Thyroid gland (tissue), 4 donors: ENCODE measurements around the gene AKR1C8. TPM values are rescaled to one million over a fixed set of nuclear protein-coding genes. Genes with fewer than 3 reads are reported as not detected.
"Not testable (repeated sequence)": the region's sequence is repeated elsewhere in the genome, so short reads cannot be mapped to it uniquely, and the experiment has no call there.

Experiments
- DNase-seq, 2 donors: peaks; one replicate each; pipeline ENCODE4 v3.0.0-alpha.2; 2019
- H3K27ac ChIP-seq, 3 donors: fragments of 200-600 bp; sonication (generic); 1 replicate in 2 of 3; 2 replicates in 1 of 3; pipeline ENCODE4 v1.5.1; 2016 to 2019; ENCODE audit warnings: mild to moderate bottlenecking in 1 of 3, moderate library complexity in 1 of 3
- H3K27me3 ChIP-seq: fragments of 200-600 bp; sonication (generic); one replicate; pipeline ENCODE4 v1.5.1; 2019
- H3K36me3 ChIP-seq, 2 donors: fragments of 200-600 bp; sonication (generic); one replicate each; pipeline ENCODE4 v1.5.1; 2016 to 2019
- H3K4me1 ChIP-seq, 2 donors: fragments of 200-600 bp; sonication (generic); one replicate each; pipeline ENCODE4 v1.5.1; 2017 to 2019
- H3K4me3 ChIP-seq, 3 donors: fragments of 200-600 bp; sonication (generic); replicated peaks in 1 of 3; 1 replicate in 2 of 3; 2 replicates in 1 of 3; pipeline ENCODE4 v1.5.1; 2016; ENCODE audit warnings: mild to moderate bottlenecking in 1 of 3
- H3K9me3 ChIP-seq: fragments of 200-600 bp; sonication (generic); one replicate; pipeline ENCODE4 v1.5.1; 2017
- CTCF ChIP-seq, 6 experiments: fragments of 200-600 bp in 3 of 6; fragments of 450-650 bp in 3 of 6; sonication (generic) in 3 of 6; IDR thresholded peaks; one replicate each; pipeline ENCODE4 v1.5.1; 2016 to 2019; ENCODE audit warnings: antibody characterized with exemption in 6 of 6, mild to moderate bottlenecking in 2 of 6, inconsistent platforms in 1 of 6, moderate library complexity in 1 of 6
- POLR2A ChIP-seq, 2 donors: fragments of 450-650 bp; IDR thresholded peaks; one replicate each; pipeline ENCODE4 v1.6.1; 2017; ENCODE audit warnings: antibody characterized with exemption in 2 of 2, mild to moderate bottlenecking in 2 of 2, moderate library complexity in 1 of 2
- WGBS, 2 donors: methylation state at CpG; one replicate each; pipeline ENCODE4 v1.1.5; 2017; 5-methylcytosine and 5-hydroxymethylcytosine counted together
- intact Hi-C: fragments of 100-400 bp; cut with DNase I; formaldehyde crosslinking; loops from one replicate; pipeline ENCODE4 v1.15.1; 2023
- total RNA-seq, 4 donors: library from RNA; depleted of rRNA; stranded (reverse); fragments of >200 nt; gene quantifications; one replicate each; pipeline ENCODE4 v1.2.3, GENCODE V29; 2016

AKR1C8 gene
- total RNA-seq, 4 donors from 2014 or later, result not detected

GRCh38 chr10:5125315-5126044 is 59.5 kb downstream of the AKR1C8 start:
- no peak overlapping the region for H3K27ac ChIP-seq
- no peaks in the 10 kb centered on the region for H3K4me1 ChIP-seq
- WGBS, 2 donors, result 80 to 85% methylated on average over 3 of the region's 3 CpGs
- intact Hi-C loops, result no loop called here
- DNase-seq, result no peak
- H3K4me3 ChIP-seq, result no peak overlapping the region
- TF ChIP-seq POLR2A (IDR thresholded peaks at IDR 0.05) (no peak), CTCF (IDR thresholded peaks at IDR 0.05) (no peak)
- no peaks in the 10 kb centered on the region for H3K36me3 ChIP-seq
- H3K27me3 ChIP-seq, result no peaks in the 10 kb centered on the region
- no peaks in the 10 kb centered on the region for H3K9me3 ChIP-seq

- H3K4me1 ChIP-seq, result no peaks in the 10 kb centered on the region
- H3K4me3 ChIP-seq, result no peak overlapping the region
- H3K27ac ChIP-seq, result no peak overlapping the region
- no peaks in the 10 kb centered on the region for H3K9me3 ChIP-seq
- TF ChIP-seq CTCF (IDR thresholded peaks at IDR 0.05) (no peak), POLR2A (IDR thresholded peaks at IDR 0.05) (no peak)
- DNase-seq, result no peak
- intact Hi-C loops, result no loop called here
- H3K27me3 ChIP-seq, result no peaks in the 10 kb centered on the region
- no peaks in the 10 kb centered on the region for H3K36me3 ChIP-seq
These were observed 61.1 kb downstream of the AKR1C8 start for GRCh38 chr10:5123886-5124285.

GRCh38 chr10:5119997-5120396 is 65.0 kb downstream of the AKR1C8 start:
- H3K4me3 ChIP-seq, intact Hi-C loops, H3K4me1 ChIP-seq, H3K27me3 ChIP-seq, H3K9me3 ChIP-seq, H3K36me3 ChIP-seq, DNase-seq, H3K27ac ChIP-seq: not testable (repeated sequence)
- WGBS, 2 donors, result 88 to 93% methylated on average over 5 of the region's 5 CpGs

DNA sequence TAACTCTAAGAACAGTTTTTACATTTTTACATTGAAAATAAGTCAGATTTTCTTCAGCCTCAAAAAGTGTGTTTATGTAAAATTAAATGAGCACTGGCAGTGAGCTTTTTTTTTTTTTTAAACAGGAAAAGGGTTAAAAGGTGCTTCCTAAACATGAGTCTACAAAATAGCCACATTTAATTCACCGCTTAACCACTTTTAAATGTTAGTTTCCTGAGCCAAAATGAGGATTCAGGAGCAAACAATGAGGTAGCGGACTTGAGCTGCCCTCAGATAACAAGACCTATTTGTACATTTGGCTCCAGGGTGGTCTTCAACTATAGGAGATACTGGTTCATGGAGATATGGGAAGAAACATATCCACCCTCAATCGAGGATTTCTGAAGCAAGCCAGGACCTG is 67.9 kb downstream of the AKR1C8 start:
- TF ChIP-seq POLR2A (IDR thresholded peaks at IDR 0.05), result no peak
- no peak for TF ChIP-seq CTCF (IDR thresholded peaks at IDR 0.05)
- 54 to 66% methylated on average over 3 of the region's 3 CpGs for WGBS, 2 donors
- Histone ChIP-seq H3K4me1 (no peaks in the 10 kb centered on the region), H3K27me3 (no peaks in the 10 kb centered on the region), H3K4me3 (no peak overlapping the region), H3K27ac (no peak overlapping the region), H3K36me3 (no peaks in the 10 kb centered on the region), H3K9me3 (no peaks in the 10 kb centered on the region)
- DNase-seq, result no peak
- intact Hi-C loops, result no loop called here

- H3K27ac ChIP-seq, result no peak overlapping the region
- intact Hi-C loops, result no loop called here
- no peak for DNase-seq
- H3K4me3 ChIP-seq, result no peak overlapping the region
- TF ChIP-seq POLR2A (IDR thresholded peaks at IDR 0.05), result no peak
- no peak for TF ChIP-seq CTCF (IDR thresholded peaks at IDR 0.05)
- no peaks in the 10 kb centered on the region for H3K27me3 ChIP-seq
- H3K9me3 ChIP-seq, result no peaks in the 10 kb centered on the region
- H3K36me3 ChIP-seq, result no peaks in the 10 kb centered on the region
- no peaks in the 10 kb centered on the region for H3K4me1 ChIP-seq
- 86% methylated on average over 5 of the region's 5 CpGs for WGBS, 2 donors
These were observed 68.3 kb downstream of the AKR1C8 start for GRCh38 chr10:5116621-5117020.

- intact Hi-C loops, result not testable (repeated sequence)
- WGBS, 2 donors, result 94 to 100% methylated on average over 3 to 11 of the region's 12 CpGs
These were observed 75.1 kb downstream of the AKR1C8 start for GRCh38 chr10:5109861-5110260.

More at GRCh38 chr10:5109861-5110260, 75.1 kb downstream of the AKR1C8 start:
- H3K36me3 ChIP-seq, result peaks cover 7 to 18% of the 10 kb centered on the region in 2 donors
- not testable (repeated sequence) for H3K27me3 ChIP-seq, H3K27ac ChIP-seq, H3K4me3 ChIP-seq, DNase-seq, H3K4me1 ChIP-seq, H3K9me3 ChIP-seq
